H1 (cell line): ENCODE measurements around the gene CRADD. TPM values are rescaled to one million over a fixed set of nuclear protein-coding genes. Genes with fewer than 3 reads are reported as not detected.

ENCODE experiments used
- ASH2L ChIP-seq: fragments of 200-600, 300-600 bp; sonication (generic); IDR thresholded peaks from one replicate; pipeline ENCODE4 v1.7.1; 2017; ENCODE audit warnings: low read length
- HDAC6 ChIP-seq: IDR thresholded peaks from one replicate; pipeline ENCODE4 v1.7.1; 2012; ENCODE audit warnings: low read depth, mild to moderate bottlenecking, inconsistent platforms, low read length, moderate library complexity
- JUN ChIP-seq: IDR thresholded peaks from 2 replicates; pipeline ENCODE4 v1.6.1; 2011; ENCODE audit warnings: low read depth, mild to moderate bottlenecking, improper control_type of control experiment, low read length
- KDM4A ChIP-seq: IDR thresholded peaks from one replicate; pipeline ENCODE4 v1.7.1; 2012; ENCODE audit warnings: low read depth, mild to moderate bottlenecking, moderate library complexity, low read length, inconsistent platforms; ENCODE audit not compliant: severe bottlenecking
- SP1 ChIP-seq: IDR thresholded peaks from 2 replicates; pipeline ENCODE4 v1.6.1; 2011; ENCODE audit warnings: low read depth, low read length
- polyA plus RNA-seq, 7 experiments: library from polyadenylated mRNA; depleted of rRNA in 3 of 7; stranded (reverse) in 5 of 7; unstranded in 2 of 7; fragments of >200 nt in 5 of 7; fragments of 200-250 nt in 2 of 7; gene quantifications; 1 replicate in 5 of 7; 2 replicates in 1 of 7; 4 replicates in 1 of 7; pipeline versions ENCODE4 v1.2.1 to v1.2.3, GENCODE V29; 2011 to 2013; ENCODE audit warnings: missing spikeins in 2 of 7, mixed read lengths in 2 of 7
- total RNA-seq: library from RNA; stranded (reverse); fragmentation: NEBNext Ultra II Directional; extraction: Animal tissue kit (Norgen Biotek cat#: 25700); gene quantifications from 2 replicates; pipeline ENCODE4 v1.2.1, GENCODE V29; 2021
- TF ChIP-seq, protein P1 (sequence below): fragments of 300-600 bp; sonication (generic); IDR thresholded peaks from 2 replicates; pipeline ENCODE4 v1.7.1; 2012; ENCODE audit warnings: low read length, moderate library complexity, mild to moderate bottlenecking, inconsistent platforms; ENCODE audit not compliant: insufficient replicate concordance
- TF ChIP-seq, protein P2 (sequence below): IDR thresholded peaks from 2 replicates; pipeline ENCODE4 v1.6.1; 2011; ENCODE audit warnings: low read depth, mild to moderate bottlenecking, low read length; ENCODE audit not compliant: insufficient read depth

The CRADD gene
- total and polyA plus RNA-seq, 2 of the 8 experiments (the other 6 are each of a cell fraction or from before 2014, with no cell fraction given): 8.1 to 15.4 TPM

DNA sequence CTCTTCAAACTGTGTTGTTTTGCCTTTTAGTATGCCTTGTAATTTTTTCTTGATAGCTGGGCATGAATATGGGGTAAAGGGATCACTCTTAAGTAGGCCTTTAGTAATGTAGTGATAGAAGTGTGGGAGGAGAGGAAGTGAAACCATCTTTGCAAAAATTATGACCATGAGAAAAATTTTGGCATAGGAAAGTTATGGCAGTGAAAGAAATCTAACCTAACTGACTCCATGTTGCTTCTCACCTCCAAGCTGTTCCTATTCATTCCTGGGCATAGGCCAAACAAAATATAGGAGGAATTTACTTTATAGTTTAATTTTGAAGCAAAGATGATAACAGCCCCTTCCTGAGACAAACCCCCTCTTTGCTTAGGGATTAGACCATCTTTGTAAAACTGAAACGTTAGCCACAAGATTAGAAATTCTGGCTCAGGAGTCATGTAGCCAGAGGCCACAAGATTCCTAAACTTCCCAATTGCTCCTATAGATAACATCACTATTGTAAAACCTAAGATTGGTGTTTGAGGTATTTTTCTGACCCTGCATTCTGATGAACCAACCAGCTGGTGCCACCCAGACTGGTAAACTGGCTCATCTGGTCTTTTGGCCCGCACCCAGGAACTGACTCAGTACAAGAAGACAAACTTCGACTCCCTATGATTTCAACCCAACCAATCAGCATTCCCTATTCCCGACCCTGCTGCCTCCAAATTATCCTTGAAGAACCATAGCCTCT lies 45.8 kb downstream of the CRADD start (continued):
- TF ChIP-seq, protein P1, sequence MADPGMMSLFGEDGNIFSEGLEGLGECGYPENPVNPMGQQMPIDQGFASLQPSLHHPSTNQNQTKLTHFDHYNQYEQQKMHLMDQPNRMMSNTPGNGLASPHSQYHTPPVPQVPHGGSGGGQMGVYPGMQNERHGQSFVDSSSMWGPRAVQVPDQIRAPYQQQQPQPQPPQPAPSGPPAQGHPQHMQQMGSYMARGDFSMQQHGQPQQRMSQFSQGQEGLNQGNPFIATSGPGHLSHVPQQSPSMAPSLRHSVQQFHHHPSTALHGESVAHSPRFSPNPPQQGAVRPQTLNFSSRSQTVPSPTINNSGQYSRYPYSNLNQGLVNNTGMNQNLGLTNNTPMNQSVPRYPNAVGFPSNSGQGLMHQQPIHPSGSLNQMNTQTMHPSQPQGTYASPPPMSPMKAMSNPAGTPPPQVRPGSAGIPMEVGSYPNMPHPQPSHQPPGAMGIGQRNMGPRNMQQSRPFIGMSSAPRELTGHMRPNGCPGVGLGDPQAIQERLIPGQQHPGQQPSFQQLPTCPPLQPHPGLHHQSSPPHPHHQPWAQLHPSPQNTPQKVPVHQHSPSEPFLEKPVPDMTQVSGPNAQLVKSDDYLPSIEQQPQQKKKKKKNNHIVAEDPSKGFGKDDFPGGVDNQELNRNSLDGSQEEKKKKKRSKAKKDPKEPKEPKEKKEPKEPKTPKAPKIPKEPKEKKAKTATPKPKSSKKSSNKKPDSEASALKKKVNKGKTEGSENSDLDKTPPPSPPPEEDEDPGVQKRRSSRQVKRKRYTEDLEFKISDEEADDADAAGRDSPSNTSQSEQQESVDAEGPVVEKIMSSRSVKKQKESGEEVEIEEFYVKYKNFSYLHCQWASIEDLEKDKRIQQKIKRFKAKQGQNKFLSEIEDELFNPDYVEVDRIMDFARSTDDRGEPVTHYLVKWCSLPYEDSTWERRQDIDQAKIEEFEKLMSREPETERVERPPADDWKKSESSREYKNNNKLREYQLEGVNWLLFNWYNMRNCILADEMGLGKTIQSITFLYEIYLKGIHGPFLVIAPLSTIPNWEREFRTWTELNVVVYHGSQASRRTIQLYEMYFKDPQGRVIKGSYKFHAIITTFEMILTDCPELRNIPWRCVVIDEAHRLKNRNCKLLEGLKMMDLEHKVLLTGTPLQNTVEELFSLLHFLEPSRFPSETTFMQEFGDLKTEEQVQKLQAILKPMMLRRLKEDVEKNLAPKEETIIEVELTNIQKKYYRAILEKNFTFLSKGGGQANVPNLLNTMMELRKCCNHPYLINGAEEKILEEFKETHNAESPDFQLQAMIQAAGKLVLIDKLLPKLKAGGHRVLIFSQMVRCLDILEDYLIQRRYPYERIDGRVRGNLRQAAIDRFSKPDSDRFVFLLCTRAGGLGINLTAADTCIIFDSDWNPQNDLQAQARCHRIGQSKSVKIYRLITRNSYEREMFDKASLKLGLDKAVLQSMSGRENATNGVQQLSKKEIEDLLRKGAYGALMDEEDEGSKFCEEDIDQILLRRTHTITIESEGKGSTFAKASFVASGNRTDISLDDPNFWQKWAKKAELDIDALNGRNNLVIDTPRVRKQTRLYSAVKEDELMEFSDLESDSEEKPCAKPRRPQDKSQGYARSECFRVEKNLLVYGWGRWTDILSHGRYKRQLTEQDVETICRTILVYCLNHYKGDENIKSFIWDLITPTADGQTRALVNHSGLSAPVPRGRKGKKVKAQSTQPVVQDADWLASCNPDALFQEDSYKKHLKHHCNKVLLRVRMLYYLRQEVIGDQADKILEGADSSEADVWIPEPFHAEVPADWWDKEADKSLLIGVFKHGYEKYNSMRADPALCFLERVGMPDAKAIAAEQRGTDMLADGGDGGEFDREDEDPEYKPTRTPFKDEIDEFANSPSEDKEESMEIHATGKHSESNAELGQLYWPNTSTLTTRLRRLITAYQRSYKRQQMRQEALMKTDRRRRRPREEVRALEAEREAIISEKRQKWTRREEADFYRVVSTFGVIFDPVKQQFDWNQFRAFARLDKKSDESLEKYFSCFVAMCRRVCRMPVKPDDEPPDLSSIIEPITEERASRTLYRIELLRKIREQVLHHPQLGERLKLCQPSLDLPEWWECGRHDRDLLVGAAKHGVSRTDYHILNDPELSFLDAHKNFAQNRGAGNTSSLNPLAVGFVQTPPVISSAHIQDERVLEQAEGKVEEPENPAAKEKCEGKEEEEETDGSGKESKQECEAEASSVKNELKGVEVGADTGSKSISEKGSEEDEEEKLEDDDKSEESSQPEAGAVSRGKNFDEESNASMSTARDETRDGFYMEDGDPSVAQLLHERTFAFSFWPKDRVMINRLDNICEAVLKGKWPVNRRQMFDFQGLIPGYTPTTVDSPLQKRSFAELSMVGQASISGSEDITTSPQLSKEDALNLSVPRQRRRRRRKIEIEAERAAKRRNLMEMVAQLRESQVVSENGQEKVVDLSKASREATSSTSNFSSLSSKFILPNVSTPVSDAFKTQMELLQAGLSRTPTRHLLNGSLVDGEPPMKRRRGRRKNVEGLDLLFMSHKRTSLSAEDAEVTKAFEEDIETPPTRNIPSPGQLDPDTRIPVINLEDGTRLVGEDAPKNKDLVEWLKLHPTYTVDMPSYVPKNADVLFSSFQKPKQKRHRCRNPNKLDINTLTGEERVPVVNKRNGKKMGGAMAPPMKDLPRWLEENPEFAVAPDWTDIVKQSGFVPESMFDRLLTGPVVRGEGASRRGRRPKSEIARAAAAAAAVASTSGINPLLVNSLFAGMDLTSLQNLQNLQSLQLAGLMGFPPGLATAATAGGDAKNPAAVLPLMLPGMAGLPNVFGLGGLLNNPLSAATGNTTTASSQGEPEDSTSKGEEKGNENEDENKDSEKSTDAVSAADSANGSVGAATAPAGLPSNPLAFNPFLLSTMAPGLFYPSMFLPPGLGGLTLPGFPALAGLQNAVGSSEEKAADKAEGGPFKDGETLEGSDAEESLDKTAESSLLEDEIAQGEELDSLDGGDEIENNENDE: no peak
- TF ChIP-seq HDAC6 (no peak), ASH2L (no peak), SP1 (no peak), JUN (no peak), KDM4A (no peak)
- TF ChIP-seq, protein P2, sequence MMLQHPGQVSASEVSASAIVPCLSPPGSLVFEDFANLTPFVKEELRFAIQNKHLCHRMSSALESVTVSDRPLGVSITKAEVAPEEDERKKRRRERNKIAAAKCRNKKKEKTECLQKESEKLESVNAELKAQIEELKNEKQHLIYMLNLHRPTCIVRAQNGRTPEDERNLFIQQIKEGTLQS: no peak
